HG02610 (cell line): ENCODE data around the gene TFPI.
"Not testable (repeated sequence)": the region's sequence is repeated elsewhere in the genome, so short reads cannot be mapped to it uniquely, and the experiment has no call there.

ENCODE experiments used
- ATAC-seq: cut with Tn5 transposase; IDR thresholded peaks from one replicate; pipeline ENCODE4 v1.9.1; 2021; ENCODE audit warnings: mild to moderate bottlenecking, moderate library complexity; ENCODE audit not compliant: unreplicated experiment

TFPI gene

GRCh38 chr2:187554011-187554703 is at the start of gene TFPI:
Gene TFPI, minus strand, starts transcription at chr2:187554435. Its CDS starts 50,667 bp downstream, at chr2:187503768.
- no peak for ATAC-seq

GRCh38 chr2:187594801-187595200 is 40.6 kb upstream of the TFPI start:
- no peak for ATAC-seq

GRCh38 chr2:187593697-187594096 is 39.5 kb upstream of the TFPI start:
- no peak for ATAC-seq

GRCh38 chr2:187593098-187593497 is 38.9 kb upstream of the TFPI start:
- no peak for ATAC-seq

GRCh38 chr2:187590175-187590574 is 35.9 kb upstream of the TFPI start:
- no peak for ATAC-seq

- ATAC-seq, result peak; percentile 70
These were observed 31.9 kb upstream of the TFPI start for GRCh38 chr2:187586011-187586641.

DNA sequence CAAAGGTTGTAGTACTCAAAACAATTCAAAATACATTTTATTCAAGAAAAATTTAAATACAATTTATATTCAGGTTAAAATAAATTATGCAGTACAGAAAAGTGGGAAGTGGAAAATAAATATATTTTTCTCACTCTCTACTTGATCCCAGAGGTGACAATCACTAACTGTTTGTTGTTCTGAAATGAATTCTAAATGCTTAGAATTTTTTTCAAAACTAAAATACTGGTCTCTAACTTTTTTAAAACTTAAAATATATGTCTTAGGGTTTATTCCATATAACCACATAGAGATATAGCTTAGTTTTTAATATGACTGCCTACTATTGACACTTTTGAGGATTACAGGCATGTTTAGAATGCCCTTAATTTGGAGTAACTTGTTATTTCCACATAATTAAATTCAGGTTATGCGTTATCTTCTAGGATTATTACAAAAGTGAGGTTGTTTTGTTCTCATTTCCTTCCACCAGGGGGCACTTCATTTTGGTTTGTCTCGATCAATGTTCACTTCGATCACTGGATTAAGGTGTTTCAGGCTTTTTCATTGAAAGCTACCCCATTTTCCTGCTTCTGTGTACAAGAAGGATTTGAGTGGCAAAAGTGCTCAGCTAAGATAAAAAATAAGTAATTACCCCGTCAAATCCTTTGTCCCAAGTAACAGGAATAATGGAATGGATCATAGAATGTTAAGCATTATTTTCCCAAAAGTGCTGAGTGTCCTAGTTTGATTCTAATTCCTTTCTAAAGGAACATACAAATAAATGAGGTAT is 27.1 kb upstream of the TFPI start:
- ATAC-seq, result no peak

DNA sequence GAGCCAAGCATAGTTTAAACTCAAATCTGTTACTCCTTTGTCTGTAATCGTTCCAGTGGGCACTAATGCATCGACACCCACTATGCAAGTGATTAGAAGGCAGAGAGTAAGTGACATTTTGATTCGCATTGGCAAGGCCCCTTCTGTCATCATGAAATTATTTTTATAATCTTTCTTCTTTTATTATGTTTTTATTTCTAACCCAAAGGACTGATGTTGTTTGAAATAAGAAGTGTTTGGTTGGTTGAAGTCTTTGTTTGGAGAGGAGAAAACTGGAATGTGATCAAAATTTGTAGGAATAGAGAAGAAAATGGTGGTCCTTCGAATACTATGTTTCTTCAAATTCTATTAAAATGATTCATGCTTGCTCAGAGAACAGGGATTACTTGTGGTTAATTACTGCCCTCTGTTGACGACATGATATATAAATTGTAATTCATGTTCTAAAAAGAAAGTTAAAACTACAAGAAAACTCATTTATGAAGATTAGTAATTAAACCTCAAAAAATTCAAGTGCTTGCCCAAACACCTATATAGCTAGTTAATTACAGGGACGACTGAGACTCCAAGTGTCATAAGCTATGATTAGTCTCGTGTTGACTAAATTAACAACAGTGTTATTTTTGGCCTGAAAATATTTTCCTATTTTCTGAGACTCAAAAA is 26.4 kb upstream of the TFPI start:
- peak; percentile 52 for ATAC-seq

DNA sequence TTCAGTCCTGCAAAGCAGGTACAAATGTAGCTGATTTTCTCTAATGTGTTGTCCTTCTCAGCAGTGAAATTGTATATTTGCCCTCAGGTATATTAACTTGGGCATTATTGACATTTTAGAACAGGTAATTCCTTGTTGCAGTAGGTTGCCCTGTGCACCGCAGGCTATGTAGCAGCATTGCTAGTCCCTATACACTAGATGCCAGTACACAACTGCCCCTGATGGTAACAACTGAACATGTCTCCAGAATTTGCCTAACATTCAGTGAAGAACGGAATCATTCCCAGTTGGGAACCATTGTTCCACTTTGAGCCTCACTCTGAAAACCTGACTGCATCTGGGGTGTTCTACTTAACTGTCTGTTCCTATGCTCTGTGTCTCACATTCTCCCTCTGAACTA is 23.1 kb upstream of the TFPI start:
- ATAC-seq, result no peak

- ATAC-seq, result no peak
These were observed 22.7 kb upstream of the TFPI start for GRCh38 chr2:187576906-187577305.

DNA sequence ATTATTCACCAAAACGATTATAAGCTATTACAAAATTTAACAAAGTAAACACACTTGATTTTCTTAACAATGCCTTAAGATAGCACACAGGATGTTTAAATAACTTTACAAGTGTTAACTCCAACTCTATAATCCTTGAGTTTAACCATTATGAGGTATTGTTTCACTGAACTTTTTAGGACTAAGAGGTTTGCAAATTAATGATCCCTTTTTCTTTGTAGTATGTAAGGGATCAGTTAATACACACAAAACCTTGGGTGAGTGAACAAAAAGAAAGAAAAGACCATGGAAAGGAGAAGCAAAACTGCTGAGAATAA is 21.5 kb upstream of the TFPI start:
- ATAC-seq, result no peak

GRCh38 chr2:187574969-187575750 is 20.9 kb upstream of the TFPI start:
- ATAC-seq, result no peak

GRCh38 chr2:187573722-187574121 is 19.5 kb upstream of the TFPI start:
- no peak for ATAC-seq

DNA sequence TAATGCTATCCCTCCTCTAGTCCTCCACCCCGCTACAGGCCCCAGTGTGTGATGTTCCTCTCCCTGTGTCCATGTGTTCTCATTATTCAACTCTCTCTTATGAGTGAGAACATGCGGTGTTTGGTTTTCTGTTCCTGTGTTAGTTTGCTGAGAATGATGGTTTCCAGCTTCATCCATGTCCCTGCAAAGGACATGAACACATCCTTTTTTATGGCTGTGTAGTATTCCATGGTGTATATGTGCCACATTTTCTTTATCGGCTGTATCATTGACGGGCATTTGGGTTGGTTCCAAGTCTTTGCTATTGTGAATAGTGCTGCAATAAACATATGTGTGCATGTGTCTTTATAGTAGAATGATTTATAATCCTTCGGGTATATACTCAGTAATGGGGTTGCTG is 17.8 kb upstream of the TFPI start:
- ATAC-seq, result not testable (repeated sequence)

DNA sequence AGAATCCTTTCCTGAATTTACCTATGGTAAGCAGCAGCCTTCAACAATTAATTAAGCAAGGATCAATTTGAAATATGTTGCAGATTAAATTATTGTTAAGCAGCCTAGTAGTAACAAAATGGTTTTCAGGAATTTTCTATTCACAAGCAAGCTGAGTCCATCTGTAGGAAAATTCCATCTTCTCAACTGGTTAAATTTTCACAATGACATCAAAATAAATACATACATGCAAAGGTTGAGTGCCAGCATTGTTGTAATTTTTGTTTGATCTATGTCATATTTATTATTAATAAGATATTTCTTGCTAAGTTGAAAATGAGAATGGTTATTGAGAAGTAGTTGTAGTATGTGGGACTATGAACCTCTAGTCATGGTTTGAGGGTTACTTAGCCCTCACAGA is 15.3 kb upstream of the TFPI start:
- no peak for ATAC-seq

DNA sequence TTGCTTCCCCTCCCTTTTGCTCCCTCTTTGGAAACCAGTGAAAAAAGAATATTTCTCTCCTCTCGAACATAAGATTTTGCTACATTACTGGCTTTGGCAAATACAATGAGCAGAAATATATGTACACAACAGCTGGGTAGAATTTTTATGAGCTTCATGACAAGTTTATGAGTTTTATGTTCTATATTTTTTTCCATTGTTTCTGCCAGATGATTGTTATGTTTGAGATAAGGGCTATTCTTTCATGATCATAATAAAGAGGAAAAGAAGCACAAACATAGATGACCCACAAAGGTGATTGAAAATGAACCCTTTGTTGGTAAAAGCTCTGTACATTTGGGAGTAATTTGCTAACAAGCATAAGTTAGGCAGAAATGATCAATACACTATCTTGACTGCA is 14.8 kb upstream of the TFPI start:
- no peak for ATAC-seq

DNA sequence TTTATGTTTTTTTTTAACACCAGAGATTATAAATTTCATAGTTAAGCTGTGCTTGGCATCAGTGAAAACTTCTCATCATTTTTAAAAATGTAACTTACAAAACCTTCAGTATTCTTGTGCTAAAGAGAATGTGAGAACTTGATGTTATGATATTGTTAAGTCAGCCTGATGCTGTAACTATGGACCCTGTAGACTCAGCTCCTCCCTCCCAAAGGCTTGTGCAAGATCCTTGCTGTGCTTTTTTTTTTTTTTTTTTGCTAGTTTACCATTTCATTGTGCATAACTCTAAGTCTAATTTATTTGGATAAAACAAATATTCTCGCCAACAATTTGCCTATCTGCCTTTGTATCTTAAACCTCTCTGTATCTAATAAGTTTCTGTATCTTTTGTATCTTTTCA is 12.9 kb upstream of the TFPI start:
- no peak for ATAC-seq

GRCh38 chr2:187566712-187567111 is 12.5 kb upstream of the TFPI start:
- no peak for ATAC-seq

DNA sequence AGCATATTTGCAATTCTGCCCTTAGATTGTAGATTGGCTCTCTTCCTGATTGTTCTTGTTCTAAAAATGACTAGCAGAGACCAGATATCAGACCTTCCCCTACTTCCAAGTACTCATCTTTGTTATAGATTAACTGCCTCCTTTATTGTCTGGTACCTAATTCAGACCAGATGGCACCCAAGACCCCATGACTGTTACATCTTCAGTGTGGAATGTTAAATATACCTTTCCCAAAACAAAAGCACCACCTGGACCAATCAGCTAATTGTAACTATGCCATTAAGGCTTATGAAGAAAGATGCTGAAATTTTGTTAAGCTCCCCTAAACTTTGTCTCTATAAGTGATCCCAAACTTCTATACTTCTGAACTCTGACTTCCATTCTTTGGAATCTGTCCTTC is 12.0 kb upstream of the TFPI start:
- no peak for ATAC-seq

DNA sequence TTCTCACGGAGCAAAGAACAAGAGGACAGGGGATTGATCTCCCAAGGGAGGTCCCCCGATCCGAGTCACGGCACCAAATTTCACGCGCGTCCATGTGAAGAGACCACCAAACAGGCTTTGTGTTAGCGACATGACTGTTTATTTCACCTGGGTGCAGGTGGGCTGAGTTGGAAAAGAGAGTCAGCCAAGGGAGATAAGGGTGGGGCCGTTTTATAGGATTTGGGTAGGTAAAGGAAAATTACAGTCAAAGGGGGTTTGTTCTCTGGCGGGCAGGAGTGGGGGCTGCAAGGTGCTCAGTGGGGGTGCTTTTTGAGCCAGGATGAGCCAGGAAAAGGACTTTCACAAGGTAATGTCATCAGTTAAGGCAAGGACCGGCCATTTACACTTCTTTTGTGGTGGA is 11.4 kb upstream of the TFPI start:
- not testable (repeated sequence) for ATAC-seq

- not testable (repeated sequence) for ATAC-seq
These were observed 2.3 kb upstream of the TFPI start for GRCh38 chr2:187556493-187556892.
